NAMALWA (cell line): Measurements from ENCODE around the gene ADAM12.
"Not testable (repeated sequence)": the region's sequence is repeated elsewhere in the genome, so short reads cannot be mapped to it uniquely, and the experiment has no call there.

Source experiments
- DNase-seq: peaks from one replicate; pipeline ENCODE4 v3.0.0-alpha.2; 2015; ENCODE audit warnings: low spot score

ADAM12 gene

GRCh38 chr10:126262233-126262838 lies 125.9 kb downstream of the ADAM12 start:
- DNase-seq, result no peak

DNA sequence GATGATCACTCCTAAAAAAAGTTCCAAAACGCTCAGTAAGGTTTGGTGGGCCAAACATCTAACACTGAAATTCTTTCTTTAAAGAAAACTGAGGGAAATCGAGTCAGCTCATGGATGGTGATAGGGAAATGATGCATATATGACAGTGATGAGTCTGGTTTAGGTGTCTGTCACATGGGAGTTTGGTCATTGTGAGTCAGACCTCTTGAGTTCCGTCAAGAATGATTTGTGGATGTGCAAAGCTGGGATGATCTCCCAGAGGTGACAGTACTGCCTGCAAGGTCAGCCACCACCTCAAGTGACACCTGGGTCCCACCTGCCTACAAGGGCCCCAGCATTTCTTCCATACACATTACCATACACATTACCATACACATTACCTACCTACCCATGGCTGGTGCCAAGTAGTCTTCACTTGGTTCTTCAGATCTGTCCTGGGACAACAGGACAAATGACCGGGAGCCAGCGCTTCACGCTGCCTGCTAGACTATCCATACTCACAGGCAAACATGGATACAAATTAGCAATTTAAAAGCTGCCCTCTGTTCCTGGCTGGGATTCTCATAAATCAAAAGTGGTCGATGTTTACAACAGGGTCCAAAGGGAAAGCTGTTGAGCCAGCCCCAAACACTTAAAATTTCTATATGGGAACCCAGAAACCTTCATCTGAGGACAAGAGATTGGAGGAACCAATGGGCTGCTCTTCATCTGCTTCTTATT lies 128.4 kb downstream of the ADAM12 start:
- DNase-seq, result no peak

DNA sequence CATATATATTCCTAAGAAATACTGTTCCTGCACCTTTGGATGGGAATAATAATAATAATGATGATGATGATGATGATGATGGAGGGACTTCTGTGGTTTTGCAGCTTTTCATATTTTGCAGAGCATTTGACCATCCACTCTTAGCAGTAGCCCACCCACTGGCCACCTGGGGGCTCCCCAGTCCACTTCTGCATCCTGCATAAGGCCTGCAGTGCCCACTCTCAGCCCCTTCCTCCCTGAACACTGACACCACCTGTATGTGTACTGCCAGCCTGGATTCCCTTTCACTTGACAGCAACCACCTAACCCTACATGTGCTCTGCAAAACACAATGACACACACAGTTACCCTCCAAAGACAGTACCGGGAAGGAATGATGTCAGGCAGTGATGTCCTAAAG lies 131.4 kb downstream of the ADAM12 start:
- DNase-seq, result no peak

GRCh38 chr10:126255313-126255712 lies 133.0 kb downstream of the ADAM12 start:
- no peak for DNase-seq

GRCh38 chr10:126253611-126253998 lies 134.7 kb downstream of the ADAM12 start:
- DNase-seq, result no peak

- DNase-seq, result no peak
Observed at GRCh38 chr10:126252884-126253610, 135.2 kb downstream of the ADAM12 start.

DNA sequence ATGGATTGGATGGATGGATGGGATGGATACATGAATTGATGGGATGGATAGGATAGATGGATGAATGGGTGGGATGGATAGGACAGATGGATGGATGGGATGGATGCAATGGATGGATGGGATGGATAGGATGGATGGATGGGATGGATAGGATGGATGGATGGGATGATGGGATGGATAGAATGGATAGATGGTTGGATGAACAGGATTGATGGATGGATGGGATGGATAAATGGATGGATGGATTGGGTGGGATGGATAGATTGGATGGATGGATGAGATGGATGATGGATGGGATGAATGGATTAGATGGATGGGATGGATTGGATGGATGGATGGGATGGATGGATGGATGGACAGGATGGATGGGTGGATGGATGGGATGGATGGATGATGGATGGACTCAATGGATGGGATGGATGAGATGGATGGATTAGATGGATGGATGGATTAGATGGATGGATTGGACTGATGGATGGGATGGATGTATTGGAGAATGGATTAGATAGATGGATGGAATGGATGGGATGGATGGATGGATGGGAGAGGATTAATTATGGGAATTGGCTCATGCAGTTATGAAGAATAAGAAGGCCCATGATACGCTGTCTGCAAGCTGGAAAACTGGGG lies 136.4 kb downstream of the ADAM12 start:
- DNase-seq, result no peak

GRCh38 chr10:126250527-126251310 lies 137.6 kb downstream of the ADAM12 start:
- no peak for DNase-seq

- no peak for DNase-seq
Observed at GRCh38 chr10:126250045-126250444, 138.2 kb downstream of the ADAM12 start.

DNA sequence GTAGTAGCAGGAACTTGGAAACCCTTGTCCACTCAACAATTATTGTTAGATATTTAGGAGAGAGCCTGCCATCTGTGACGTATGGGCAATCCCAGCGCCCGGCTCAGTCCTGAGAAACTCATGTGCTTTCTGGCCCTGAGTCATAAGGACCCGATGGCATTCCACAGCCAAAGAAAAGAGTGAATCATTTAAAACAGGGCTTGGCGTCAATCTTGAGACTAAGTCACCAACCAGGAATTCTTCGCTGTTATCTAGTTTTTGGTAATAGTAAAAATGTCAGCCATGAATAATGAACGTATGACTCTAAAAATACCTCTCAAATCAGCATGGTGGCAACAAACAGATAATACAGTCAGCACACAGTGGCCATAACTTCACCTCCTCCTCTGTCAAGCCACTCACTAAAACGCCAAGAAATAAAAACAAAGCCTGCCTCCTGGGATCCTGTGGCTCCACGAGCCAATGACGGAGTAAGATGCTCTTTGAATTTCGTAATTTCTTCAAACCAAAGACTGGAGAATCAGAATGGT lies 140.8 kb downstream of the ADAM12 start:
- DNase-seq, result no peak

- not testable (repeated sequence) for DNase-seq
Observed at GRCh38 chr10:126246396-126246795, 141.9 kb downstream of the ADAM12 start.

GRCh38 chr10:126245501-126245900 lies 142.8 kb downstream of the ADAM12 start:
- DNase-seq, result no peak

DNA sequence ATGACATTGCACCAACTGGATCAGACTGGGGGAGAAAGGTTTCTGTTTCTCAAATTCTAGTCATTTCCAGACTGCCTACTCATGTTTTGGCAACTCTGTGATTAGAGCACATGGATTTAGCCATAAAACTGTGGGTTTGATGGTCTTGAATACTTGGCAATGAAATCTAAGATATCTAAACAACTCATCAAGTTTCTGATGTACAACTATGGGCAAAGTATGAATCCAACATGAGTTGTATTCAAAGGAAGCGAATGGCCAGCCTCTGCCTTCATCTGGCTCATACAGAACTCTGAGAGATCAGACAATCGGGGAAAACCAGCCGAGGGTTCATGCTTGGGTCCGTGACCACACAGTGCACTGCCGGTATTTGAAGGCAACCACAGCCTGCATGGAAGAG lies 144.3 kb downstream of the ADAM12 start:
- no peak for DNase-seq

DNA sequence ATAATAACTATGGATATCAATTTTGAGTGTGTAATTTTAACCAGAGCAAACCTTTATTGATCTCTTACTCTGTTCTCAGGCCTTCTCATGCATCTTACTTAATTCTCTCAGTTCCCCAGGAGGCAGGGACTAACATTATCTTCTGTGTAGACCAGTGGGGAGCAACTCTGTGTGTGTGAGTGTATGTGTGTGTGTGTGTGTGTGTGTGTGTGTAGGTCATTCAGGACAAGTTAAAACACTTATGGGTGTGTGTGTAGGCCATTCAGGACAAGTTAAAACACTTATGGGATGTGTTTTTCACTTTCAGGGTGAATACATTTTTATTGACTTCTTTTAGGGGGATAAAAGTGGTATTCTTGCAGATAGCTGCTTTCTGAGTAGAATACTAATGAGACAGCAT lies 145.0 kb downstream of the ADAM12 start:
- DNase-seq, result no peak

- no peak for DNase-seq
Observed at GRCh38 chr10:126242397-126243260, 145.6 kb downstream of the ADAM12 start.

DNA sequence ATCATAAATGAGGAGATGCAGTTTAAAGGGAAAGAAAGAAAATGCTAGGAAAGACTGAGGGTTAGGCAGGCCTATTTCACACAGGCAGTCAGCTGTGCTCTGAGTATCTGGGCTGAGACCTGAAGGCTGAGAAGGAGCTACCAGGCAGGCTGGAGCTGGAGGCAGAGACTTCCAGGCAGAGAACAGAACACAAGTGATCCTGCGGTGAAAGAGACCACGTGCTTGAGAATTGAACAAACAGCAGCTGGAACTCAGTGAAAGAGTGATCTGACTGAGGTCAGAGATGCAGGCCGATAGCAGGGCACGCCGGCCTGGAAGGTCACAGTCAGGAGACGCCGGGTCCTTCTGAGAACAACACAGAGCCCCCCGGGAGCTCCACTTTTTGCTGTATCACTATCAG lies 147.8 kb downstream of the ADAM12 start:
- no peak for DNase-seq

GRCh38 chr10:126239844-126240243 lies 148.4 kb downstream of the ADAM12 start:
- DNase-seq, result no peak

DNA sequence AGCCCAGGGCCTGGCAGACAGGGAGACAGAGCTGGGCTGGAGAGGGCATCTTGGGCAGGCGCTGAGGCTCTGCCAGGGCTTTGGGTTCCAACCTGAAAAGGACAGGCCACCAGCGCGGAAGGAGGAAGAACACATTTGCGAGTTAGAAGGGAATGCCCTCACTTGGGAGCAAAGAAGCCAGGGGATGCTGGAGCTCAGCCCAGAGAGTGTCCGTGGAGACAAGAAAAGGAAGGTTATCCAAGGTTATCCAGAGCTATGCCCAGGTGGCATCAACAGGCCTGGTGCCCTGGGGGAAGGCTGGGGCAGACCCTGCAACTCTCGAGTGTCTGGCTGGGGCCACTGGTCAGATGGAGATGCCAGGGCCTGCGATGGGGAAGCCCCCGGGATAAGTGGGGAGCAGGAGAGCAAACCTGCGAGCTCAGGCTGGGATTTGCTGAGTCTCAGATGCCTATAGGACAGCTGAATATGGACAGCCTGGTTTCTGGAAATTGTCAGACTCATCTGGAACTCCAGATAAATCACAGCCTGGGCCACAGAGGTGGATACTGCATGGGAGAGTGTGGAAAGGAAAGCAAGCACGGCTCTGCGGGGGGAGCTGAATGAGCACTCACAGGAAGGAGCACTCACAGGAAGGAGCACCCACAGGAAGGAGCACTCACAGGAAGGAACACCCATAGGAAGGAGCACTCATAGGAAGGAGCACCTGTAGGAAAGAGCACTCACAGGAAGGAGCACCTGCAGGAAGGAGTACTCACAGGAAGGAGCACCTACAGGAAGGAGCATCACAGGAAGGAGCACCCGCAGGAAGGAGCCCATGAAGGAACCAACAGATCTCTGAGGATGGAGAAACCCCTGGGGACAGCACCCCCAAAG lies 152.1 kb downstream of the ADAM12 start:
- no peak for DNase-seq

DNA sequence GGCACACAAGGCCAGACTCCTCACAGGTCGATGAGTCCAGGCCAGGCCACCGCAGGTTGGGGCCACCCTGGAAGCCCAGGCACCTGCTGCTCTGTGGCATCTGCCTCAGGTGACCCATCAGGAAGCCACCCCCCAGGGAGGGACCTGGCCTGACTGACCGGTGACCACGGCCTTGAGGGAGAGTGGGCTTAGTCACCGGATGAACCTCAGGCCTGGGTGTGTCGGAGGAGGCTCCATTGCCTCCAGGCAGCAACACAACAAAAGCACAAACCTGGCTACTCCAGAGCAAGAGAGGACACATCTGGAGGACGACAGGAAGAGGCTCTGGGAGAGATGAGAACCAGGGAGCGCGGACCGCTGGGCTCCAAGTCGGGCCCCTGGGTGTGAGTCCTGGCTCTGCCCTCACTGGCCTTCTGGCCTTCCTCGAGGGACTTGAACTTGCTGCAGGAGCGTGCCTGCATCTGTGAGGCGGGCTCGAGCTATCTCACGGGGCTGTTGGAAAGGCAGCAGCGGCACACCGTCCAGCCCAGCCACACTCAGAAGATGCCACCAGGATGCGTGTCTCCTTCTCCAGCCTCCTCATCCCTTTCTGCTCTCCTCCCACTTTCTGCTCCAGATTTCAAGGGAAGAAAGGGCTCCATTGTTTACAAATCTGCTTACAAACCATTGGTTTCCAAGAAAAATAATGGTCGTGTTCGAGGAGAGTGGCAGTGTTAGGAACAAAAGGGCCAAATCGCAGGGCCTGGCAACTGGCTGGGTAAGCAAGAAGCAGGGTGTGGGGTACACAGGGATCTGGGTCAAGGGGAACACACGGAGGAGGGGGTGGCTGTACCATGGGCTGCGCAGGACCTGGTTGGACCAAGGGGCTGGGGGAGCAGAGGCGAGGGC lies 152.9 kb downstream of the ADAM12 start:
- no peak for DNase-seq
